ENCODE measurements around the gene CCR3. TPM values are rescaled to one million over a fixed set of nuclear protein-coding genes. Genes with fewer than 3 reads are reported as not detected.
"Not testable (repeated sequence)": the region's sequence is repeated elsewhere in the genome, so short reads cannot be mapped to it uniquely, and the experiment has no call there.

The CCR3 gene
- 0.15 TPM for polyA plus RNA-seq (ENCODE audit: insufficient read length)

DNA sequence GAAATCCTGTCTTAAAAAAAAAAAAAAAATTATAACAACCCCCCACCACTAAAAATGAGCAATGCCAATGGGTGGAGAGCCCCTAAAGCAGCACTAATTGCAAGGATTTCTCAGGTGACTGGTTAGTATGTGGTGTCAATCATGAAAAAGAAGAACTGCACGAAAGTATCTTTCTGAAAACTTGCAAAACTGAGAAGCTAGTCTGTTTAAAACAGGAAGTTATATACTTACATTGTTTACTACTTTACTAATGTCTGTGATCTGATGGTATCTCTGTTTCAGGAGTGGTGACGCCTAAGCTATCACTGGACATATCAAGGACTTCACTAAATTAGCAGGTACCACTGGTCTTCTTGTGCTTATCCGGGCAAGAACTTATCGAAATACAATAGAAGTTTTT, at the start of gene CCR3:
CCR3 (plus strand) TSS at position 341 of the 400 bp plus-strand sequence. CDS start 22,699 bp downstream, outside the sequence.
- no peak for DNase-seq (ENCODE audit: low read depth)

DNA sequence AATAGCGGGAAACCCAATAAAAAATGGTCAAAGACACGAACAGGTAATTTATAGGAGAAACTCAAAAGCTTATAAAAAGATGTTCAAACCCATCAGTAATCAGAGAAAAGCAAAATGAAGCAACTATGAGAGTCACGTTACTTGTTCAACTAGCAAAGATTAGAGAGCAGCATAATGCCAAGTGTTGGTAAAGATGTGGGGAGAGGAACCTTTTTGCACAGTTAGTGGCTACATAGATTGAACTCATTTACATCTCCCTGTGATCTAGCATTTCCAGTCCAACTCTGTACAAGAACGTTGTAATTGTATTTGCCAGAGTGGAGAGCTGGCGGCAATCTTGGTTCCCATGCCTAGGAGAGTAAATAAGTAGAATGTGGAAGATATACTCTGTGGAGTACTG, 49.3 kb upstream of the CCR3 start:
- no peak for DNase-seq (ENCODE audit: low read depth)

DNA sequence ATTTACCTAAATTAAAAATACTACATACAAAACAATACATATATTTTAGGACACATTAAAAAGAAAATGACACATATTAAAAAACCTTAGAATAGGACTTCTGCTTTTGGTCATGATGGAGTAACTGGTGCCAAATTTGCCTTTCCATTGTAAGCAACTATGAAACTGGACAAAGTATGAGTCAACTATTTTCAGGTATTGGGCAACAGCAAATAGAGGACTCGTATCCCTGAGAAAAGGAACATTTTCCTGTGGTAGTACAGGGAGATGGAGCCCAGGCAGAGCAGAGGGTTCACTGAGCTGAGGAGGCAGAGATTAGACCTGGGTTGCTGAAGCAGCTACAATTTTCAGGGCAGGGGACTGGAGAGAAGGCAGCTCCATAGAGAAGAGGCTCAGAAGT, 48.8 kb upstream of the CCR3 start:
- DNase-seq (ENCODE audit: low read depth) = no peak

DNA sequence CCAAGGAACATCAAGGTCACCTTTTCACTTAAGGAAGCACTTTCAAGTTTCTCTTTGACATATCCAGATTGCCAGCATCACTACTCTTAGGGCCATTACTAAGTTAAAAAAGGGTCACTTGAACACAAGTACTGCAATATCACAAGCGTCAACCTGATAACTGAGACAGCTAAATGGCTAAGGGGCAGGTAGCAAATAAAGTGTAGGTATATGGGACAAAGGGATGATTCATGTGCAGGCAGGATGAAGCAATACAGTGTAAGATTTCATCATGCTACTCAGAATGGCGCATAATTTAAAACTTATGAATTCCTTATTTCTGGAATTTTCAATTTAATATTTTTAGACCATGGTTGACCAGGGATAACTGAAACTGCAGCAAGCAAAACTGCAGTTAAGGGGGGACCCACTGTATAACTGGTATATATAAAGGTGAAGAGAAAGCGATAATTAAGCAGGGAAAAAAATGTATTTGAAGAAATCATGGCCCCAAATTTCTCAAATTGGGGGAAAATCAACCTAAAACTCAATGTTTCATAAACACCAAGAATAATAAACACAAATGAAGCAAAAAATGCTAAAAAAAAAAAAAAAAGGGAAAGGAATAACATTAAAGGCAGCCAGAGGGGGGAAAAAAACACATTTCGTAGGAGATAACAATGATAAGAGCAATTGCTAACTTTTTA, 47.2 kb upstream of the CCR3 start:
- DNase-seq (ENCODE audit: low read depth) = no peak

DNA sequence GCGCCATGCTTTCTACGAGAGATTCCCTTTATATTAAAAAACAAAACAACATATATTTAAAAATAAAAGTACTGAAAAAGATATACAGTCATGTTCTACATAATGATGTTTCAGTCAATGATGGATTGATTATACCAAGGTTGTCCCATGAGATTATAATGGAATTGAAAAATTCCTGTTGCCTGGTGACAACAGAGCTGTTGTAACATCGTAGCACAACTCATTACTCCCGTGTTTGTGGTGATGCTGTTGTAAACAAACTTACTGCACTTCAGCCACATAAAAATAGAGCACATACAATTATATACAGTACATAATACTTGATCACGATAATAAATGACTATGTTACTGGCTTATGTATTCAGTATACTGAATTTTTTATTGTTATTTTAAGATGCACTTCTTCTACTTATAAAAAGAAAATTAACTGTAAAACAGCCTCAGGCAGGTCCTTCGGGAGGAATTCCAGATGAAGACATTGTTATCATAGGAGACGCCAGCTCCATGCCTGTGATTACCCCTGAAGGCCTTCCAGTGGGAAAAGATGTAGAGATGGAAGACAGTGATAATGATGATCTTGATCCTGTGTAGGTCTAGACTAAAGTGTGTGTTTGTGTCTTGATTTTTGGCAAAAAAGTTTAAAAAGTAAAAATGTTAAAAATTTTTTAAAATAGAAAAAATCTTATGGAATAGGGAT, 45.9 kb upstream of the CCR3 start:
- no peak for DNase-seq (ENCODE audit: low read depth)

DNA sequence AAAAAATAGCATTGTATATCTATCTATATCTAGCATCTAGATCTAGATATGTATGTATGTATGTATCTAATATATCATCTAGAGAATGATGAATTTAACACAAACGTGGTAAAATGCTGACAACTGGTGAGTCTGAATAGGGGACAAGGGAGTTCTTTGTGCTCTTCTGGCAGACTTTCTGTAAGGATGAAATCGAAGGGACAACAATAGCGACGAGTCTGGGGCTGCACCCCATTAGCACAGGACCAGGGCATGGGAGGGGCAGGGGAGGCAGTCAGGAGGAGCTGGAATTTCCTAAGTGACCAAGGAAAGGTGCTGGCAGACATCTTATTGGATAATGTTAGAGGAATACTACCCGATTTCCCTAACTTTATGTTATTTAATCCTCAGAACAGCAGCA, 42.0 kb upstream of the CCR3 start:
- no peak for DNase-seq (ENCODE audit: low read depth)

DNA sequence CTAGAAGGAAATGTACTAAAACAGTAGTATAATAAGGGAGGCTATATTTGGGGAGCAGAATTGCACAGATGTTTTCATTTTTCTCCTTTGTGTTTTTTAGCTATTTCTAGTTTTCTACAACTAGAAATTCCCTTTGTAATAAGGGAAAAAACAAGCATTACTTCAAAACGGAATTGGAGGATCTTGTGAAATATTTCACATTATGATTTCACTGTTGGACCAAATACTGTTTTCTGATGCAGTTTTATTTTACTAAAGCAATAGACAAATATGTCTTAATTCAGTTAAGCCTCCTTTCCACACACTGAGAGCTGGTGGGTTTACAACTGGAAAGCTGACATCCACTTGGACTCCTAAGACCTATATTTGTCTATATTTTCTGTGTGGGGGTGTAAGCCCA, 41.5 kb upstream of the CCR3 start:
- no peak for DNase-seq (ENCODE audit: low read depth)

DNA sequence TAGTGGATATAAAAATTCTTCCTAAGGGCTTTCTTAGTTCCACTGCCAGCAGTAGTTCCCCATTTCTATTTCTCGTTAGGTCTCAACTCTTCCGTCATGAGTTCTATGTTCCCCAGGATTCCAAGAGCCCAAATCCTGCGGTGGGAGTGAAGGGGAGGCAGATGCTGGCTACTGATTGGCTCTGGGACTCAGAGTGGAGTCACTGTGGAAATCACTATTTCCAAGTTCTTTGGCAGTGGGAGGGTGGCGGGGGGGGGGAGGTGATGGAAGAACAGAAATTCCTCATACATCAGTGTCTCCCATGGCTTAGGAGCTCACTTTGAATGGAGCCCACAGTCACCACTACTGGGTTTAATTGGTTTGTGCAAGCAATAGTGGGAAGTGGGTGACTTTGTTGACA, 39.7 kb upstream of the CCR3 start:
- no peak for DNase-seq (ENCODE audit: low read depth)

DNA sequence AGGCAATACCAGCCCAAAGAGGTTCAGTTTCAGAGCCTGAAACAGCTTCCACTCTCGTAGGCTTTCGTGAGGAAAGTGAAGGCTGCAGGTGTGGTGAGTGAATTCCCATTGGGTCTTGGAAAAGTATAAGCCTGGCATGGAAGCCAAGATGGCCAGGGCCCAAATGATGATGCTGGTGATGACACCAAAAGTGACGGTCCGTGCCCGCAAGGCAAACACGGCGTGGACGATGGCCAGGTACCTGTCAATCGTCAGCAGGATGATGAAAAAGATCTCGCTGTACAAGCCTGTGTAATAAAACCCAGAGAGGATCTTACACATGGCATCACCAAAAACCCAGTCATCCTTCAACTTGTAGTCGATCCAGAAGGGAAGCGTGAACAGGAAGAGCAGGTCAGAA, 38.6 kb upstream of the CCR3 start:
- DNase-seq (ENCODE audit: low read depth) = no peak

DNA sequence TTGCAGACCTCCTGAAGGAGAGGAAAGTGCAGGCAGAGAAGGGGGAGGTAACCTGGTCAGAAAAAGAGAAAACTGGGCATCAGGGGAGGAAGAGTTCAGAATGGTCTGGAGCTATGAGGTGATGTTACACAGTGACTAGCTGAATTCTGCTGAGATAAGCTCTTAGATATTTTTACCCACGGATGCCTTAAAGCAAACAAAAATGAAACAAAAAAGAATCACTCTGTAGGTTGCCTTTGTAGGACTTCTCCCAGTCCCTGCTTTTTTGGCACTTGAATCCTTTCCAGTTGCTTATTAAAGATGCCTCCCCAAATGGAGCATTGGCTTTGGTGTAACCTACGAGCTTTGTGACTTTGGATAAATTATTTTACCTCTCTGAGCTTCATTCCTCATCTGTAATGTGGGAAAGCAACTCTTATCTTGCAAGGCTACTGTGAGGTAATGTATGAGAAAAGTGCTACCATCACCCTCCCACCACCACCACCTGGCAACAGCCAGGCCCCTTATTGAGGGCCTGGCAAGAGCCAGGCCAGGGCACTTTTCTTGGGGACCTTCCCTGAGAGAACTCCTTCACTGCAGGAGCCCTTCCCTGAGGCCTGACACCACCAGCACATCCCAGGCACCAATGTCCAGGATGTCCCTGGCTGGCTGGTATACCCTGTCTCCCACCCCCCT, 36.8 kb upstream of the CCR3 start:
- DNase-seq (ENCODE audit: low read depth) = no peak

DNA sequence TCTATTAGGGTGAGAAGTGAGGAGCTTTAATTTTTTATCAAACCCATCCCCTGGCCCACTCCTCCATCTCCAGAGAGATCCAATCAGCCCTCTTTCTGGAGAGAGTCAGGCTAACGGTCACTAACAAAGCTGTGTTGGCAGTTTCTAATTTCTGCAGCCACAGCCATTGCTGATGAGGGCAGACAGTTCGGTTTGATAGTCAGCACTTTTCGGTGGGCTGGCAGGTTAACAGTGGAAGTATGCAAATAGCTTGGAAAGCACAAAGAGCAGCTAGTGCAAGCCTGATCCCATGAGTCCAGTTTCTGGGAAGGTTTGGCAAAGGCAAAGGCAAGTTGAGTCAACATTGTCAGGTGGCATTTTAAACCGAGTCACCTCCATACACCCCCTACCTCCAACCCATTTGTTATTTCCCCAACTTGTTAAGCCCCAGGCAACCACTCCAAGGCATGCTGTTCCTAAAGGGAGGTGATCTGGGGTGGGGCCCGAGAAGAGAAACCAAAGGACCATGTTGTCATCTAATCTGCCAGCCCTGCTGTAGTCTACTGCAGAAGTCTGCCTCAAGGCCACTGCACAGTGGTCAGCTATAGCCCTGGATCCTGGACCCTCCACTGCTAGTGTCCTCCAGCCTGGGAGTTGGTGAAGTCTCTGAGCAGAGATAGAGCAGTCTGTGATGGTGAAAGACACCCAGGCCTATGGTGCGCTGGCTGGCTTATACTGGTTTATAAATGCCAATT, 35.8 kb upstream of the CCR3 start:
- no peak for DNase-seq (ENCODE audit: low read depth)

DNA sequence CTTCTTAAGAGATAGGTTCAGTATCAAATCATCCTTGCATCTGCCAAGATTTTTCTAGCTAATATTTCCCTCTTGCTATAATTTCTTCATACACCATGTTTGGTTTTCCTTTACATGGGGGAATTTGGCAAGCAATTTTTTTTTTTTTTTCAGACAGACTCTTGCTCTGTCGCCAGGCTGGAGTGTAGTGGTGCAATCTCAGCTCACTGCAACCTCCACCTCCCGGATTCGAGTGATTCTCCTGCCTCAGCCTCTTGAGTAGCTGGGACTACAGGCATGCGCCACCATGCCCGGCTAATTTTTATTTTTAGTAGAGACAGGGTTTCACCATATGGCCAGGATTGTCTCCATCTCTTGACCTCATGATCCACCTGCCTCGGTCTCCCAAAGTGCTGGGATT, 34.7 kb upstream of the CCR3 start:
- DNase-seq (ENCODE audit: low read depth) = not testable (repeated sequence)

DNA sequence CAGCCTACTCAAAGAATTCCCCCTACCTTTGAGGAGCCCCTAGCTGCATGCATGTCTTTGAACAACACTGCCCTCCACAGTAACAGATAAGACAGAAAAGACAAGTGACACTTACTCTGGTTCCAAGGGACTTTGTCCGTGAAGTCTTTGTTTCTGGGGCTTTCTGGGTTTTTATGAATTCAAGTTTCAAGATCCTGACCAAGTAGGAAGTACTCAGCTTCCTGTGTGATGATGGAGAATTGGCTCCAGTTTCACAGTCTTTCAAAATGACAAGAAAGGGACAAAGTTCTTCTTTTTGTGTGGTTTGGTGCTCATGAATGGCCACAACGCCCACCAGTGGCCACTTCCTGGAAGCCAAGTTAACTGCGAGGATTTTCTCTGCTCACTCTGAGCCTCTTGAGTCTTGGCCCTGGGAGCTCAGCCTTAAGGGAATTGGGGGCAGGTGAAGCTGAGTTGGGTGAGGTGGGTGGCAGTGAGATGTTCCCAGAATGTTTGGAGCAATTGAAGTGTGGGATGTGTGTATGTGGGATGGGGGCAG, 34.0 kb upstream of the CCR3 start, which contains the start of gene CCR1:
CCR1 (minus strand) TSS at position 147 of the 538 bp plus-strand sequence. CDS start 4,000 bp downstream, outside the sequence.
- no peak for DNase-seq (ENCODE audit: low read depth)

DNA sequence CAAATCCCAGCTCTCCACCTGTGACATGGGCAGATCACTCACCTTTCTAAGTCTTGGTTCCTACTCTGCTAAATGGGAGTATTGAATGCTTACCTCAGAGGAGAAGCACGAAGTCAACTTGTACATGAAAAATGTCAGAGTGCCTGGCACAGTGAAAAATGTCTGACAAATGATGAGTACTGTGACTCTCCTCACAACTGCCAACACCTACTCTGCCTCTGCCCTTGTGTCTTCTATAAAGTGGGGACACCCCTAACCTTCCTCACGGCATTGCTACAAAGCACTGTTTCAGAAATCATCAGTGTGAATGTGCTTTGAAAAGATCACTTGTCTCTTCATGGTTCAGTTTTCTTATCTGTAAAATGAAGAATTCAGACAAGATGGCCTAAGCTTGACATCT, 33.2 kb upstream of the CCR3 start:
- DNase-seq (ENCODE audit: low read depth) = no peak

DNA sequence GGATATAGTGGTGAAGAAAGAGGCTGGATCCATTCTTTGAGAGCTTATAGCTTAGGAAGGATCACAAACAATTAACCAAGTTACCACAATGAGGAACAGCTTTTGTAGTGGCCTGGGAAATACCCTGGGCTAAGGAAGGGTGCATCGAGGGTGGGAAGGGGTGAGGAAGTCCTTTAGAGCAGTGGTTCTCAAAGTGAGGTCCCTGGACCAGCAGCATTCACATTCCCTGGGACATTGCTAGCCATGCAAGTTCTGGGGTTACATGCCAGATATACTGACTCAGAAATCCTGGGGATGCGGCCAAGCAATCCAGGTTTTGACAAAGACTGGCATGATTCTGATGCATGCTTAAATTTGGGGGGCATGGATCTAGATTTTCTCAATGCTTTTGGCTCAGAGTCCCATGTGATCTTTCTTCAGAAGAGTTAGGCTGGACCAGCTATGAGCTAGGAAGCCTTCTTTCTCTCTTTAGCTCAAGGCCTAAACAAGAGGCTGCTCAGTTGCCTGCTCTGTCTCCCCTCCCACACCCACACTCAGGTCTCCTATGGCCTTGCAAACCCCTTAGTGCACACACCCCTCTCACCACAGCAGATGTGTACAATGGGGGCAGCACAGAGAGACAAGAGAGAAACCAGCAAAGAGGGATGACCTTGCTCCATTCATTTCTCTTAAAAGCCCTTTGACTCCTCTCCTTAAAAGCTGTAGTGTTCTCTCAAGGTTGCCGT, 32.4 kb upstream of the CCR3 start:
- DNase-seq (ENCODE audit: low read depth) = no peak

DNA sequence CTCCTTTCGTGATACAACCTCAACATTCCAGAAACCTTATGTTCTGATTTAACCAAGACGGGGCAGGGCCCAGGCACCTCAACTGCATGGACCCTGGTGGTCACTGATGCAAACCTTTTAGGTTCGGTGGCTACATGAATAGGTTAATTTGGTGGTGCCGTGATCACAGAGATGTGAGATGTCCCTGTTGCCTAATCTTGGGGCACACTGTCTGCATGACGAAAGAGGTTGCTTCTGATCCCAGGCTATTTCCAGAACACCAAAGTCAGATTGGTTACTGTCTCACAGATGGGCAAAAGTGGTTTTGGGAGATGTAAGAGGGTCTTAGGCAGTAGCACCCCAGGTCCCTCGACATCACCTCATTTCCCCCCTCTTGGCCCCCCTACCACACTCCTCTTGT, 30.2 kb upstream of the CCR3 start:
- no peak for DNase-seq (ENCODE audit: low read depth)

DNA sequence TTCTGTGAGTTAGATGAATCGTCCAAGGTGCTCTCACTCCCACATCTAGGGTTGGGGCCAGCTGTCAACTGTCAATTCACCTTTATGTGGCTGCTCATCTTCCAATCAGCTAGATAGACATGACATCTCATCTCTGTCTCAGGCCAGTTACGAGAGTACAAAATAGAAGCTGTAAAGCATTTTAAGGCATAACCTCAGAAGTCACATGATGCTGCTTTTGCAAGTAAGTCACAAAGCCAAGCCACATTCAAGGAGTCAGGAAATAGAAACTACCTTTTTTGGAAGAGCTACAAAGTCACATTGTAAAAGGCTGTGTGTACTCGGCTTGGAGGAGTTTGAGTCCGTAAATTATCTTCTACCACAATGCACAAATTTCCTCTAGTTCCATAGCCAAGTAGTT, 29.1 kb upstream of the CCR3 start:
- DNase-seq (ENCODE audit: low read depth) = no peak

DNA sequence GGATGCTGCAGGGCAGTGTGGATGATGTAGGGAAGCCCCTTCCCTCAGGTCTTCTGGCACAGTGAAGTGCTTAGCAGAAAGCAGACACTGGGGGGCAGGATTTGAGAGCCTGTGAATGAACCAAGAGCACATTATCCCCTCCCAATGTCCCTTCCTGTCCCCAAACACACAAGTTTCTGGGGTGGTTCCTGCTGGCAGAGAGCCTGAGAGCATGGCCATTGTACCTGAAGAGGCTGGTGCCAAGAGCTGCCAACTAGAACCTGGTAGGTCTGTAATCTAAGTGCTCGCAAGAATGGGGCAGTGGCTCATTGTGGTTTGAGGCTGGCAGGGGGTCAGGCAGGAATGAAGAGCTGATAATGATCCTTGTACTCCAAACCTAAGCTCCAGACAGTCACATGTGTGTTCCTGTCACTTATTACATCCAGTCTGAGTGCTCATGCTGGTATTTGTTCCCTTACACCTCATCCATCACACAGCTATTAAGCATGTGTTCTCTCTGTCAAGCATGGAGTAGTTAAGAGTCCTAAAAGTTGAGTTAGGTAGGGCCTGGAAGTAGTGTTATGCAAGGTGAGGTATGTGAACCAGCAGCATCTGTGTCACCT, 27.4 kb upstream of the CCR3 start:
- DNase-seq (ENCODE audit: low read depth) = no peak

DNA sequence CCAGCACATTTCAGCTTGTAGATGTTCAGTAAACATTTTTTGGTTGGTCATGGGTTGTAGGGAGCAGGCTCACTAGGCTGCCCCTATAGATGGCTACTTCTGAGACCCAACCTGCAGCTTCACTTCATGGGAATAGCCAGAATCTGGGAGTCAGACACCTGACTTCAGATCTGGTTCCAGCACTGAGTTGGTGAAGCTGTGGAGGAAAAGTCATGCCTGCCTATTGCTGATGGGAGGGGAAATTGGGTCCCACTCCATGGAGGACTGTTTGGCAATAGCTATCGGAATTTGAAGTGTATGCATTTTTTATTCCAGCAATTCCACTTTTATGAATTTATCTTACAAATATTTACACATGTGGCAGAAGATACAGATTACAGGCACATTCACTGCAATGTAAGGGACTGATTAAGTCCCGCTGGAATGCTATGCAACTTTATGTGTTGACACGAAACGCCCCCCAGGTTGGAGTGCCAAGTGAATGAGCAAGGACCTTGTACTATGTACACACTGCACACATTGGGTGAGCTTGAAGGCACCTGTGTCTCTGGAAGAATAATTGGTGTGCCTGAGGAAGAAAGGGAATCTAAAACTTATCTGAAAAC, 26.3 kb upstream of the CCR3 start:
- no peak for DNase-seq (ENCODE audit: low read depth)

DNA sequence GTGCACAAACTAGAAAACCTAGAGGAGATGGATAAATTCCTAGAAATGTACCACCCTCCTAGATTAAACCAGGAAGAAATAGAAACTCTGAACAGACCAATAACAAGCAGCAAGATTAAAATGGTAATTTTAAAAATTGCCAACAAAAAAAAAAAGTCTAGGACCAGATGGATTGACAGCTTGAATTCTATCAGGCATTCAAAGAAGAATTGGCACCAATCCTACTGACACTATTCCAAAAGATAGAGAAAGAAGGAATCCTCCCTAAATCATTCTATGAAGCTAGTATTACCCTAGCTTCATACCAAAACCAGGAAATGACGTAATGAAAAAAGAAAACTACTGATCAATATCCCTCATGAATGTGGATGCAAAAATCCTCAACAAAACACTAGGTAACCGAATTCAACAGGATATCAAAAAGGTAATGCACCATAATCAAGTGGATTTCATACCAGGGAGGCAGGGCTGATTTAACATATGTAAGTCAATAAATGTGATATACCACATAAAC, 24.0 kb upstream of the CCR3 start:
- DNase-seq (ENCODE audit: low read depth) = no peak
